ENCODE measurements around the gene TMEM201. TPM values are rescaled to one million over a fixed set of nuclear protein-coding genes. Genes with fewer than 3 reads are reported as not detected.

The TMEM201 gene
- total and polyA plus RNA-seq, 2 of the 13 experiments (the other 11 are each of a cell fraction or from before 2014, with no cell fraction given) = 1.5 to 8.2 TPM

DNA sequence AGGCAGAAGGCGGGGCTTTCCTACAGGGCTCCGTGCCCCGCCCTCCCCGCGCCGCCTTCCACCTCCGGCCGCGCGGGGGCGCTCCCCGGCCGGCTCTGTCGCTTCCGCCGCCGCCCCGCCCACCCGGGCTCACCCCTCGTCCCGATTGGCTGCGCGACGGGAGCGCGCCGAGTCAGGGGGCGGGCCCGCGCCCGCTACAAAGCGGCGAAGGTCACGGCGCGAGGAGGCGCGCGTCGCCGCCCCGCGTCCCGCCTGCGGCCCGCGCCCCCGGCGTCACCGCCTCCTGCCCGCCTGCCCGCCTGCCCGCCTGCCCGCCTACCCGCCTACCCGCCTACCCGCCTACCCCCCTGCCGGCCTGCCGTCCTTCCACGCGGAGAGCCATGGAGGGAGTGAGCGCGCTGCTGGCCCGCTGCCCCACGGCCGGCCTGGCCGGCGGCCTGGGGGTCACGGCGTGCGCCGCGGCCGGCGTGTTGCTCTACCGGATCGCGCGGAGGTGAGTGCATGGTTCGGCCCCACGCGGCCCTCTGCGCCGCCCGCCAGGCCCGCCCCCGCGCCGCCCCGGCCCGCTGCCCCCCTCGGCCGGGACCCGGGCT is at the start of gene TMEM201 (continued):
- TF ChIP-seq, protein P1, sequence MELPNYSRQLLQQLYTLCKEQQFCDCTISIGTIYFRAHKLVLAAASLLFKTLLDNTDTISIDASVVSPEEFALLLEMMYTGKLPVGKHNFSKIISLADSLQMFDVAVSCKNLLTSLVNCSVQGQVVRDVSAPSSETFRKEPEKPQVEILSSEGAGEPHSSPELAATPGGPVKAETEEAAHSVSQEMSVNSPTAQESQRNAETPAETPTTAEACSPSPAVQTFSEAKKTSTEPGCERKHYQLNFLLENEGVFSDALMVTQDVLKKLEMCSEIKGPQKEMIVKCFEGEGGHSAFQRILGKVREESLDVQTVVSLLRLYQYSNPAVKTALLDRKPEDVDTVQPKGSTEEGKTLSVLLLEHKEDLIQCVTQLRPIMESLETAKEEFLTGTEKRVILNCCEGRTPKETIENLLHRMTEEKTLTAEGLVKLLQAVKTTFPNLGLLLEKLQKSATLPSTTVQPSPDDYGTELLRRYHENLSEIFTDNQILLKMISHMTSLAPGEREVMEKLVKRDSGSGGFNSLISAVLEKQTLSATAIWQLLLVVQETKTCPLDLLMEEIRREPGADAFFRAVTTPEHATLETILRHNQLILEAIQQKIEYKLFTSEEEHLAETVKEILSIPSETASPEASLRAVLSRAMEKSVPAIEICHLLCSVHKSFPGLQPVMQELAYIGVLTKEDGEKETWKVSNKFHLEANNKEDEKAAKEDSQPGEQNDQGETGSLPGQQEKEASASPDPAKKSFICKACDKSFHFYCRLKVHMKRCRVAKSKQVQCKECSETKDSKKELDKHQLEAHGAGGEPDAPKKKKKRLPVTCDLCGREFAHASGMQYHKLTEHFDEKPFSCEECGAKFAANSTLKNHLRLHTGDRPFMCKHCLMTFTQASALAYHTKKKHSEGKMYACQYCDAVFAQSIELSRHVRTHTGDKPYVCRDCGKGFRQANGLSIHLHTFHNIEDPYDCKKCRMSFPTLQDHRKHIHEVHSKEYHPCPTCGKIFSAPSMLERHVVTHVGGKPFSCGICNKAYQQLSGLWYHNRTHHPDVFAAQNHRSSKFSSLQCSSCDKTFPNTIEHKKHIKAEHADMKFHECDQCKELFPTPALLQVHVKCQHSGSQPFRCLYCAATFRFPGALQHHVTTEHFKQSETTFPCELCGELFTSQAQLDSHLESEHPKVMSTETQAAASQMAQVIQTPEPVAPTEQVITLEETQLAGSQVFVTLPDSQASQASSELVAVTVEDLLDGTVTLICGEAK (IDR thresholded peaks at IDR 0.05) = no peak
- TF ChIP-seq, protein P1 (CRISPR knock-in tag; IDR thresholded peaks at IDR 0.05) = no peak
- TF ChIP-seq SKI (IDR thresholded peaks at IDR 0.05; ENCODE audit: partially characterized antibody) (peak; percentile 59), GABPA (IDR thresholded peaks at IDR 0.05; ENCODE audit: low read depth, low read length) (peak; percentile 34), GABPA (CRISPR knock-in tag; IDR thresholded peaks at IDR 0.05; ENCODE audit: low read depth) (no peak), AGO2 (optimal IDR thresholded peaks at IDR 0.05; ENCODE audit: low read depth, low read length) (peak; percentile 23), SP4 (CRISPR knock-in tag; IDR thresholded peaks at IDR 0.05) (peak; percentile 82), PAWR (CRISPR knock-in tag; IDR thresholded peaks at IDR 0.05; ENCODE audit: borderline replicate concordance) (no peak), SALL1 (CRISPR knock-in tag; IDR thresholded peaks at IDR 0.05) (peak; percentile 52), ERF (CRISPR knock-in tag; IDR thresholded peaks at IDR 0.05) (peak; percentile 48; the same call in 1 of the 2 replicates), ZNF329 (CRISPR knock-in tag; IDR thresholded peaks at IDR 0.05; ENCODE audit: low read depth) (0 out of 2 replicates have a peak, but pooled peaks have one; percentile 19), ESRRA (CRISPR knock-in tag; IDR thresholded peaks at IDR 0.05; ENCODE audit: low read depth) (peak; percentile 25; the same call in 1 of the 2 replicates)
- TF ChIP-seq, protein P2, sequence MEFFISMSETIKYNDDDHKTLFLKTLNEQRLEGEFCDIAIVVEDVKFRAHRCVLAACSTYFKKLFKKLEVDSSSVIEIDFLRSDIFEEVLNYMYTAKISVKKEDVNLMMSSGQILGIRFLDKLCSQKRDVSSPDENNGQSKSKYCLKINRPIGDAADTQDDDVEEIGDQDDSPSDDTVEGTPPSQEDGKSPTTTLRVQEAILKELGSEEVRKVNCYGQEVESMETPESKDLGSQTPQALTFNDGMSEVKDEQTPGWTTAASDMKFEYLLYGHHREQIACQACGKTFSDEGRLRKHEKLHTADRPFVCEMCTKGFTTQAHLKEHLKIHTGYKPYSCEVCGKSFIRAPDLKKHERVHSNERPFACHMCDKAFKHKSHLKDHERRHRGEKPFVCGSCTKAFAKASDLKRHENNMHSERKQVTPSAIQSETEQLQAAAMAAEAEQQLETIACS (CRISPR knock-in tag; IDR thresholded peaks at IDR 0.05) = peak; percentile 84
- TF ChIP-seq, protein P3, sequence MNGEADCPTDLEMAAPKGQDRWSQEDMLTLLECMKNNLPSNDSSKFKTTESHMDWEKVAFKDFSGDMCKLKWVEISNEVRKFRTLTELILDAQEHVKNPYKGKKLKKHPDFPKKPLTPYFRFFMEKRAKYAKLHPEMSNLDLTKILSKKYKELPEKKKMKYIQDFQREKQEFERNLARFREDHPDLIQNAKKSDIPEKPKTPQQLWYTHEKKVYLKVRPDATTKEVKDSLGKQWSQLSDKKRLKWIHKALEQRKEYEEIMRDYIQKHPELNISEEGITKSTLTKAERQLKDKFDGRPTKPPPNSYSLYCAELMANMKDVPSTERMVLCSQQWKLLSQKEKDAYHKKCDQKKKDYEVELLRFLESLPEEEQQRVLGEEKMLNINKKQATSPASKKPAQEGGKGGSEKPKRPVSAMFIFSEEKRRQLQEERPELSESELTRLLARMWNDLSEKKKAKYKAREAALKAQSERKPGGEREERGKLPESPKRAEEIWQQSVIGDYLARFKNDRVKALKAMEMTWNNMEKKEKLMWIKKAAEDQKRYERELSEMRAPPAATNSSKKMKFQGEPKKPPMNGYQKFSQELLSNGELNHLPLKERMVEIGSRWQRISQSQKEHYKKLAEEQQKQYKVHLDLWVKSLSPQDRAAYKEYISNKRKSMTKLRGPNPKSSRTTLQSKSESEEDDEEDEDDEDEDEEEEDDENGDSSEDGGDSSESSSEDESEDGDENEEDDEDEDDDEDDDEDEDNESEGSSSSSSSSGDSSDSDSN (CRISPR knock-in tag; IDR thresholded peaks at IDR 0.05) = peak; percentile 40; the same call in 1 of the 2 replicates
- TF ChIP-seq, protein P4, sequence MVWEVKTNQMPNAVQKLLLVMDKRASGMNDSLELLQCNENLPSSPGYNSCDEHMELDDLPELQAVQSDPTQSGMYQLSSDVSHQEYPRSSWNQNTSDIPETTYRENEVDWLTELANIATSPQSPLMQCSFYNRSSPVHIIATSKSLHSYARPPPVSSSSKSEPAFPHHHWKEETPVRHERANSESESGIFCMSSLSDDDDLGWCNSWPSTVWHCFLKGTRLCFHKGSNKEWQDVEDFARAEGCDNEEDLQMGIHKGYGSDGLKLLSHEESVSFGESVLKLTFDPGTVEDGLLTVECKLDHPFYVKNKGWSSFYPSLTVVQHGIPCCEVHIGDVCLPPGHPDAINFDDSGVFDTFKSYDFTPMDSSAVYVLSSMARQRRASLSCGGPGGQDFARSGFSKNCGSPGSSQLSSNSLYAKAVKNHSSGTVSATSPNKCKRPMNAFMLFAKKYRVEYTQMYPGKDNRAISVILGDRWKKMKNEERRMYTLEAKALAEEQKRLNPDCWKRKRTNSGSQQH (CRISPR knock-in tag; IDR thresholded peaks at IDR 0.05; ENCODE audit: low read depth) = 0 out of 2 replicates have a peak, but pooled peaks have one; percentile 57
